ENCODE measurements around the gene FKRP. TPM values are rescaled to one million over a fixed set of nuclear protein-coding genes. Genes with fewer than 3 reads are reported as not detected.

FKRP gene
- total and polyA plus RNA-seq, 2 of the 13 experiments (the other 11 are each of a cell fraction or from before 2014, with no cell fraction given) = 7.3 to 9.8 TPM

GRCh38 chr19:46727757-46728156 is 18.1 kb upstream of the FKRP start:
- Histone ChIP-seq H4K20me1 (ENCODE audit: insufficient read depth, low read length) (peaks cover 13% of the 10 kb centered on the region; the same call in 1 of the 2 replicates), H3K4me3 (replicated peaks in 1 of 3; ENCODE audit: insufficient read depth in 1 of 3, low read depth in 2 of 3, low read length in 3 of 3) (no peak overlapping the region), H3K9me3 (ENCODE audit: low read length) (no peaks in the 10 kb centered on the region), H3K9ac (ENCODE audit: insufficient read depth, low read depth, low read length) (no peak overlapping the region), H3K79me2 (ENCODE audit: insufficient read depth, low read length) (no peaks in the 10 kb centered on the region), H3K4me1 (ENCODE audit: insufficient read depth, low read length) (no peaks in the 10 kb centered on the region), H2AFZ (ENCODE audit: low read length) (no peak overlapping the region), H3K27ac (ENCODE audit: extremely low read length, insufficient read depth, low read length) (no peak overlapping the region), H3K4me2 (ENCODE audit: low read depth, low read length) (no peak overlapping the region), H3K36me3 (replicated peaks in 1 of 2; ENCODE audit: control insufficient read depth in 1 of 2, insufficient read depth in 2 of 2, low read length in 2 of 2) (peaks cover 60 to 95% of the 10 kb centered on the region in 2 experiments), H3K27me3 (ENCODE audit: control insufficient read depth in 1 of 2, insufficient read depth in 2 of 2, low read length in 2 of 2) (no peaks in the 10 kb centered on the region)
- ATAC-seq = no peak
- ChIA-PET CTCF (ENCODE audit: low intra/inter-chr PET ratio, low total read pairs) (interaction anchor here (2.8 kb wide), 1 partner anchor 23 kb away, joined by 22 read pairs; no protein-coding TSS in a partner anchor), POLR2A (interaction anchor here (1.3 kb wide), 1 partner anchor 10 kb away, joined by 3 read pairs; no protein-coding TSS in a partner anchor)
- FAIRE-seq = no peak
- TF ChIP-seq HNF1A (IDR thresholded peaks at IDR 0.05; ENCODE audit: low read depth) = no peak
- TF ChIP-seq HNF1A (CRISPR knock-in tag; IDR thresholded peaks at IDR 0.05; ENCODE audit: borderline replicate concordance) = no peak
- TF ChIP-seq AGO2 (optimal IDR thresholded peaks at IDR 0.05; ENCODE audit: low read depth, low read length) = peak; percentile 22
- no peak for TF ChIP-seq NFYC (CRISPR knock-in tag; IDR thresholded peaks at IDR 0.05)
- in situ Hi-C loops (cut with HindIII; ENCODE audit: extremely low pct_ligation_motif_present, low pct_unique_long_range_greater_than_20kb) (no loop called here), intact Hi-C loops (cut with micrococcal nuclease; ENCODE audit: unreplicated experiment) (loop anchor here (1.0 kb wide), 1 partner anchor 23 kb away; no protein-coding TSS in a partner anchor)
- 100% methylated on average over 3 of the region's 11 CpGs for WGBS (ENCODE audit: low lambda C conversion rate)
- no peak for DNase-seq (ENCODE audit: low spot score)
- BruUV-seq (replicated peaks) = no TSS peak
